Parathyroid adenoma (tissue), 2 donors: Measurements from ENCODE around the gene XPO5.

Source experiments
- H2AFZ ChIP-seq: fragments of 300-600 bp; sonication (generic); one replicate; pipeline ENCODE4 v1.7.0; 2017; ENCODE audit warnings: antibody characterized with exemption, mild to moderate bottlenecking
- H3K27ac ChIP-seq: fragments of 300-600 bp; sonication (generic); one replicate; pipeline ENCODE4 v1.7.0; 2017
- H3K27me3 ChIP-seq: fragments of 300-600 bp; sonication (generic); one replicate; pipeline ENCODE4 v1.7.0; 2017; ENCODE audit warnings: low read length; ENCODE audit not compliant: control insufficient read depth, insufficient read depth
- H3K36me3 ChIP-seq: fragments of 300-600 bp; sonication (generic); one replicate; pipeline ENCODE4 v1.7.0; 2017; ENCODE audit warnings: low read length; ENCODE audit not compliant: control insufficient read depth, insufficient read depth
- H3K4me1 ChIP-seq: fragments of 300-600 bp; sonication (generic); one replicate; pipeline ENCODE4 v1.7.0; 2017; ENCODE audit warnings: control low read depth
- H3K4me2 ChIP-seq: fragments of 300-600 bp; sonication (generic); one replicate; pipeline ENCODE4 v1.7.0; 2017; ENCODE audit warnings: low read length
- H3K4me3 ChIP-seq: fragments of 300-600 bp; sonication (generic); one replicate; pipeline ENCODE4 v1.7.0; 2017; ENCODE audit warnings: low read depth, low read length
- H3K79me2 ChIP-seq: fragments of 300-600 bp; sonication (generic); one replicate; pipeline ENCODE4 v1.7.0; 2017; ENCODE audit warnings: control low read depth
- H3K9ac ChIP-seq: fragments of 300-600 bp; sonication (generic); one replicate; pipeline ENCODE4 v1.7.0; 2017; ENCODE audit warnings: mild to moderate bottlenecking
- H3K9me3 ChIP-seq: fragments of 300-600 bp; sonication (generic); one replicate; pipeline ENCODE4 v1.7.0; 2017; ENCODE audit warnings: low read length; ENCODE audit not compliant: control insufficient read depth
- TF ChIP-seq, protein P1 (sequence below): fragments of 300-600 bp; sonication (generic); IDR thresholded peaks from one replicate; pipeline ENCODE4 v1.7.0; 2017; ENCODE audit warnings: antibody characterized with exemption, mild to moderate bottlenecking
- donor health status: primary hyperparathyroidism.

The XPO5 gene

DNA sequence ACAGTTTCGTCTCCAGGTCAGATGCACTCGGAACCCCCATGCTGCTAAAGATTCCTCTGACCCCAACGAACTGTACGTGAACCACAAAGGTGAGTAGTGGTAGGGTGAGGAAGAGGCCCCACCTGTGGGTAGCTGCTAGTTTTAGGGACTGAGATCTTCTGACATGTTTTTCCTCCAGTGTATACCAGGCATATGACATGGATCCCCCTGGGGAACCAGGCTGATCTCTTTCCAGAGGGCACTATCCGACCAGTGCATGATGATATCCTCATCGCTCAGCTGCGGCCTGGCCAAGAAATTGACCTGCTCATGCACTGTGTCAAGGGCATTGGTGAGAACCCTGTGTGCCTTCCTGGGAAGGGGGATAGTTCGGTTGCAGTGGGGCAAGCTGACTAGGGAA, 55.7 kb downstream of the XPO5 start:
- H3K27me3 ChIP-seq, result no peaks in the 10 kb centered on the region
- no peak overlapping the region for H3K4me3 ChIP-seq
- H2AFZ ChIP-seq, result no peak overlapping the region
- H3K4me1 ChIP-seq, result peaks cover 18% of the 10 kb centered on the region
- H3K79me2 ChIP-seq, result peaks cover 22% of the 10 kb centered on the region
- no peaks in the 10 kb centered on the region for H3K36me3 ChIP-seq
- no peaks in the 10 kb centered on the region for H3K9me3 ChIP-seq
- H3K9ac ChIP-seq, result no peak overlapping the region
- TF ChIP-seq, protein P1, sequence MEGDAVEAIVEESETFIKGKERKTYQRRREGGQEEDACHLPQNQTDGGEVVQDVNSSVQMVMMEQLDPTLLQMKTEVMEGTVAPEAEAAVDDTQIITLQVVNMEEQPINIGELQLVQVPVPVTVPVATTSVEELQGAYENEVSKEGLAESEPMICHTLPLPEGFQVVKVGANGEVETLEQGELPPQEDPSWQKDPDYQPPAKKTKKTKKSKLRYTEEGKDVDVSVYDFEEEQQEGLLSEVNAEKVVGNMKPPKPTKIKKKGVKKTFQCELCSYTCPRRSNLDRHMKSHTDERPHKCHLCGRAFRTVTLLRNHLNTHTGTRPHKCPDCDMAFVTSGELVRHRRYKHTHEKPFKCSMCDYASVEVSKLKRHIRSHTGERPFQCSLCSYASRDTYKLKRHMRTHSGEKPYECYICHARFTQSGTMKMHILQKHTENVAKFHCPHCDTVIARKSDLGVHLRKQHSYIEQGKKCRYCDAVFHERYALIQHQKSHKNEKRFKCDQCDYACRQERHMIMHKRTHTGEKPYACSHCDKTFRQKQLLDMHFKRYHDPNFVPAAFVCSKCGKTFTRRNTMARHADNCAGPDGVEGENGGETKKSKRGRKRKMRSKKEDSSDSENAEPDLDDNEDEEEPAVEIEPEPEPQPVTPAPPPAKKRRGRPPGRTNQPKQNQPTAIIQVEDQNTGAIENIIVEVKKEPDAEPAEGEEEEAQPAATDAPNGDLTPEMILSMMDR, result no peak
- no peak overlapping the region for H3K27ac ChIP-seq
- H3K4me2 ChIP-seq, result no peak overlapping the region

DNA sequence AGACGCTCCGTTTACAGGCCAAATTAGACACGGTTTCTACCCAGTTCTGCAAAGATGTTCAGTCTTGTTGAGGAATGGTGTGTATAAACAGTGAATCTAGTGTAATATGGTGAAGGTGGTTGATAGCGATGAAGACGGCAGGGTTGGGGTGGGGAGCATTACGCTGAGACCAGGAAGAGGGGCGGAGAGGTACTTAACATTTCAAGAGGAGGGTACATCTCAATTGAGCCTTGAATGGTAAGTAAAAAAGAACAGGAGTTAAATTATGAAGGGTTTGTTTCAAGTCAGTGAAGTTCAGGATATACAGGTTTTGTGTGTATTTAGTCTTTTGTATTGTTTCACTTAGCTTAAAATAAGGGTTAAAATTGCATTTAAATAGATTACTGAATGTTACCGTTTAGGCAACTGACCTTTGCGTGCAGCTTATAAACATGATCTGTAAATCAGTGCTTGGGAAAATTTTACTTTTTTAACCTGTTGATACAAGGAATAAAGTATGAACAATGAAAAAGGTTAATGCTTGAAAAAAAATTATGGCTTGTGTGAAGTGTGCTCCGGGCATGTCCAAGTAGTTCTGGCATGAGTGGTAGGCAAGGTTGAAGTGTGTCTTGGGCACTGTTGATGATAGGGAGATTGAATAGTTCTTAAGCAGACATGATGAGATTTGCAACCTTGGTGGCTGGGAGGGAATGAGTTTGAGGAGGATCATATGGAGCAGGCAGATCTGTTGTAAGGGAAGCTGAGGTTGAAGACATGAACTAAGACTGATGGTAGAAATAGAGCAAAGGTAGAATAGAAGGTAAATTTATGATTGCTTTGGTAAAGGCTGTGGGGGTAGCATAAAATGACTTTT, 58.1 kb downstream of the XPO5 start:
- Histone ChIP-seq H3K79me2 (peaks cover 23% of the 10 kb centered on the region), H3K4me1 (peaks cover 18% of the 10 kb centered on the region), H2AFZ (peak overlapping the region; percentile 70), H3K36me3 (no peaks in the 10 kb centered on the region), H3K9ac (peak overlapping the region; percentile 1), H3K4me2 (peak overlapping the region; percentile 87), H3K9me3 (no peaks in the 10 kb centered on the region), H3K27me3 (no peaks in the 10 kb centered on the region), H3K4me3 (peak overlapping the region; percentile 99), H3K27ac (no peak overlapping the region)
- TF ChIP-seq, protein P1, result no peak

DNA sequence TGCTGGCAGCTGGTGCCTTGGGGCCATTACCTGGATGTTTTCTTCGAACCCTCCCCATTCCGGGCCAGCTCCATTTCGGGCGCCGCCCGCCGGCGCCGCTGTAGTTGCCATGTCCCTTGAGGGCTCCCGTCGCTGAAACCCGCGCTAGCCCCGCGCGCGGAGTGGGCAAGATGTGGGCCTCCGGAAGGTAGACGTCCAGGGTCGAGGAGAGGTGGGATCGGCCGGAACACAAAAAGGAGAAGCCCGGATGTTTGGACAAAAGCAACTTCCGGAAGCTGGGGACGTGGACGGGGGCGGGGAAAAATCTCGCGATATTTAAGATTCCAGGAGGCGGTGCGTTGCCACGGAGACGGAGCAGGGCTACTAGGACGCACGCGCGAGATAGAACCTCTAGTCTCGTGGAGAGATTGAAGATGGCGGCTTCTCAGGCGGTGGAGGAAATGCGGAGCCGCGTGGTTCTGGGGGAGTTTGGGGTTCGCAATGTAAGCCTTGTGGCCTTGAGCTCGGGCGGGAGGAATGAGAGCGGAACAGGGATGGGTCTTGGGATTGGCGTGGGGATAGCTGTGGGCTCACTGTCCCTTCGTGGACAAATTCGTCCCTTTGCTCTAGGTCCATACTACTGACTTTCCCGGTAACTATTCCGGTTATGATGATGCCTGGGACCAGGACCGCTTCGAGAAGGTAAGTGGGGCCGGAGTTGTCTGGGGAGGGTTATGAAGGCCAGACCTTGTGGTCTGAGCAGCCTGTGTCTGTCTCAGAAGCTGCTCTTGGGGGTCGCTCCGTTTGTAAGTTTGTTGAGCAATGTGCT, 58.9 kb downstream of the XPO5 start, which contains the start of the genes POLR1C and YIPF3:
POLR1C (plus strand) TSS at position 393 of the 808 bp plus-strand sequence; CDS start at position 414, 21 bp downstream.
YIPF3 (minus strand) TSS at position 230 of the 808 bp plus-strand sequence; CDS start at position 111, 119 bp downstream.
- H3K4me2 ChIP-seq, result peak within 1 kb of the TSS; percentile 98
- H3K36me3 ChIP-seq, result no peaks in the 10 kb centered on the region
- peak within 1 kb of the TSS; percentile 49 for H3K9ac ChIP-seq
- H3K4me3 ChIP-seq, result peak within 1 kb of the TSS; percentile 99
- peaks cover 23% of the 10 kb centered on the region for H3K79me2 ChIP-seq
- H3K27me3 ChIP-seq, result no peaks in the 10 kb centered on the region
- H3K4me1 ChIP-seq, result peaks cover 18% of the 10 kb centered on the region
- TF ChIP-seq, protein P1, result no peak
- no peaks in the 10 kb centered on the region for H3K9me3 ChIP-seq
- peak within 1 kb of the TSS; percentile 81 for H3K27ac ChIP-seq
- peak within 1 kb of the TSS; percentile 70 for H2AFZ ChIP-seq

- no peaks in the 10 kb centered on the region for H3K27me3 ChIP-seq
- TF ChIP-seq, protein P1, result no peak
- peak overlapping the region; percentile 98 for H3K4me2 ChIP-seq
- no peaks in the 10 kb centered on the region for H3K36me3 ChIP-seq
- peak overlapping the region; percentile 49 for H3K9ac ChIP-seq
- H3K4me3 ChIP-seq, result peak overlapping the region; percentile 99
- H3K9me3 ChIP-seq, result no peaks in the 10 kb centered on the region
- H3K79me2 ChIP-seq, result peaks cover 23% of the 10 kb centered on the region
- H3K27ac ChIP-seq, result peak overlapping the region; percentile 81
- peaks cover 18% of the 10 kb centered on the region for H3K4me1 ChIP-seq
- peak overlapping the region; percentile 70 for H2AFZ ChIP-seq
Measured at GRCh38 chr6:43516367-43516696, 59.5 kb downstream of the XPO5 start.
